Gastroesophageal sphincter (tissue), 3 donors: ENCODE results near the gene WDR86.

ENCODE experiments used
- CTCF ChIP-seq, 4 experiments: fragments of 200-600 bp in 2 of 4; fragments of 450-650 bp in 2 of 4; sonication (generic) in 1 of 4; IDR thresholded peaks; one replicate each; pipeline ENCODE4 v1.5.1; 2017 to 2019; ENCODE audit warnings: antibody characterized with exemption in 4 of 4, mild to moderate bottlenecking in 2 of 4, moderate library complexity in 2 of 4
- EP300 ChIP-seq: sonication (generic); formaldehyde crosslinking; IDR thresholded peaks from one replicate; pipeline ENCODE4 v1.6.1; 2017; ENCODE audit warnings: antibody characterized with exemption, mild to moderate bottlenecking
- POLR2A ChIP-seq, 2 donors: fragments of 450-650 bp; IDR thresholded peaks; one replicate each; pipeline ENCODE4 v1.6.1; 2017; ENCODE audit warnings: antibody characterized with exemption in 2 of 2, mild to moderate bottlenecking in 2 of 2, moderate library complexity in 1 of 2
- POLR2AphosphoS5 ChIP-seq: sonication (generic); formaldehyde crosslinking; IDR thresholded peaks from one replicate; pipeline ENCODE4 v1.6.1; 2017; ENCODE audit warnings: antibody characterized with exemption

- TF ChIP-seq EP300 (no peak), CTCF (IDR thresholded peaks at IDR 0.05) (no peak), POLR2A (IDR thresholded peaks at IDR 0.05) (no peak), POLR2AphosphoS5 (no peak)
These were observed 43.5 kb downstream of the WDR86 start for GRCh38 chr7:151366166-151366879.
